Stomach (tissue), 9 donors: ENCODE results near the gene GDF15. TPM values are rescaled to one million over a fixed set of nuclear protein-coding genes. Genes with fewer than 3 reads are reported as not detected.

Experiments used
- DNase-seq, 2 donors: peaks; one replicate each; pipeline versions ENCODE4 v3.0.0 to v3.0.0-alpha.2; 2013 to 2019
- H3K27ac ChIP-seq, 5 donors: fragments of 200-600 bp in 4 of 5; sonication (generic) in 4 of 5; one replicate each; pipeline ENCODE4 v1.5.1; 2013 to 2019; ENCODE audit warnings: mild to moderate bottlenecking in 1 of 5, moderate library complexity in 1 of 5
- H3K27me3 ChIP-seq, 3 donors: fragments of 200-600 bp; sonication (generic); one replicate each; pipeline ENCODE4 v1.5.1; 2017 to 2019; ENCODE audit warnings: mixed run types in 1 of 3
- H3K36me3 ChIP-seq, 4 donors: fragments of 200-600 bp; sonication (generic); 1 replicate in 3 of 4; 2 replicates in 1 of 4; pipeline ENCODE4 v1.5.1; 2016 to 2019
- H3K4me1 ChIP-seq, 4 donors: fragments of 200-600 bp; sonication (generic); one replicate each; pipeline ENCODE4 v1.5.1; 2016 to 2019
- H3K4me3 ChIP-seq, 4 donors: fragments of 200-600 bp; sonication (generic) in 3 of 4; one replicate each; pipeline ENCODE4 v1.5.1; 2016 to 2019; ENCODE audit warnings: mild to moderate bottlenecking in 1 of 4
- H3K9me3 ChIP-seq, 4 donors: fragments of 200-600 bp; sonication (generic); one replicate each; pipeline ENCODE4 v1.5.1; 2016 to 2019
- EP300 ChIP-seq: sonication (generic); formaldehyde crosslinking; IDR thresholded peaks from one replicate; pipeline ENCODE4 v1.6.1; 2017; ENCODE audit warnings: antibody characterized with exemption
- POLR2A ChIP-seq, 4 donors: fragments of 450-650 bp; IDR thresholded peaks; one replicate each; pipeline ENCODE4 v1.6.1; 2016; ENCODE audit warnings: antibody characterized with exemption in 4 of 4, control low read depth in 2 of 4, mild to moderate bottlenecking in 1 of 4, moderate library complexity in 1 of 4
- POLR2AphosphoS5 ChIP-seq, 3 donors: sonication (generic); formaldehyde crosslinking; IDR thresholded peaks; one replicate each; pipeline ENCODE4 v1.6.1; 2016; ENCODE audit warnings: antibody characterized with exemption in 3 of 3
- WGBS, 5 donors: extraction: QIAGEN DNeasy Blood & Tissue Kit in 3 of 5; methylation state at CpG; one replicate each; pipeline versions ENCODE4 v1.1.5 to v1.1.7; 2013 to 2018; 5-methylcytosine and 5-hydroxymethylcytosine counted together
- intact Hi-C: fragments of 100-400 bp; cut with DNase I; formaldehyde crosslinking; loops from one replicate; pipeline ENCODE4 v1.15.1; 2023; ENCODE audit warnings: low total_unique reads
- polyA plus RNA-seq, 3 donors: library from polyadenylated mRNA; stranded (reverse); fragments of 200-250 nt; gene quantifications; one replicate each; pipeline ENCODE4 v1.2.3, GENCODE V29; 2013
- total RNA-seq, 5 donors: library from RNA; depleted of rRNA; stranded (reverse); fragments of >200 nt; gene quantifications; one replicate each; pipeline versions ENCODE4 v1.1.0 to v1.2.3, GENCODE V29; 2014 to 2016
- TF ChIP-seq, protein P1 (sequence below), 7 experiments: fragments of 450-650 bp in 4 of 7; fragments of 200-600 bp in 3 of 7; sonication (generic) in 3 of 7; IDR thresholded peaks; one replicate each; pipeline ENCODE4 v1.5.1; 2016 to 2019; ENCODE audit warnings: antibody characterized with exemption in 7 of 7, control low read depth in 2 of 7, mild to moderate bottlenecking in 1 of 7
- donor health status: healthy with polysubstance abuse.
- donor health status: Bipolar disorder and iron deficiency.
- donor health status: healthy.

Gene GDF15
- total and polyA plus RNA-seq, 8 donors, result 14.2 to 134 (median 45.7) TPM

DNA sequence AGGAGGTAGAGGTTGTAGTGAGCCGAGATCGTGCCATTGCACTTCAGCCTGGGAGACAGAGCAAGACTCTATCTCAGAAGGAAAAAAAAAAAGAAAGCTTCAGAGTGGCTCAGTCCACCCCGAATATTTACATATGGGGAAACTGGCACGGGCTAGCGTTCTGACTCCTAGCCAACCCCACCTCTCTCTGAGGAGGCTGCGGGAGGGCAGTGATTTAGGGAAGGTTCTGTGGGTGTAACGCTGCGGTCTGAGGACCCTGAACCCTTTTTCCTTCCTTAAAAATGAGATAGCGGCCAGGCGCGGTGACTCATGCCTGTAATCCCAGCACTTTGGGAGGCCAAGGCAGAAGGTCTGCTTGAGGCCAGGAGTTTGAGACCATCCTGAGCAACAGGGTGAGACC is 6.5 kb downstream of the GDF15 start:
- H3K4me3 ChIP-seq, result peak overlapping the region in 1 of 4 donors; percentile 3
- 15 to 49% (median 26%) methylated on average over 11 of the region's 11 CpGs for WGBS, 5 donors
- peaks cover 0 to 16% (median 7%) of the 10 kb centered on the region in 3 donors for H3K27me3 ChIP-seq
- TF ChIP-seq EP300 (no peak), POLR2AphosphoS5 (IDR thresholded peaks at IDR 0.05) (peak in 2 of 3 donors; percentile 27 to 67)
- peak in 1 of 2 donors; percentile 86 for DNase-seq
- peaks cover 0 to 13% (median 0%) of the 10 kb centered on the region in 4 donors for H3K36me3 ChIP-seq
- intact Hi-C loops, result loop anchor here (10.0 kb wide), 1 partner anchor 48 kb away; the partner anchor contains the start of gene PGPEP1
- H3K9me3 ChIP-seq, result no peaks in the 10 kb centered on the region
- H3K27ac ChIP-seq, result peak overlapping the region; percentile 1 to 81 (median 46)
- H3K4me1 ChIP-seq, result peaks cover 25 to 59% (median 45%) of the 10 kb centered on the region in 4 donors

DNA sequence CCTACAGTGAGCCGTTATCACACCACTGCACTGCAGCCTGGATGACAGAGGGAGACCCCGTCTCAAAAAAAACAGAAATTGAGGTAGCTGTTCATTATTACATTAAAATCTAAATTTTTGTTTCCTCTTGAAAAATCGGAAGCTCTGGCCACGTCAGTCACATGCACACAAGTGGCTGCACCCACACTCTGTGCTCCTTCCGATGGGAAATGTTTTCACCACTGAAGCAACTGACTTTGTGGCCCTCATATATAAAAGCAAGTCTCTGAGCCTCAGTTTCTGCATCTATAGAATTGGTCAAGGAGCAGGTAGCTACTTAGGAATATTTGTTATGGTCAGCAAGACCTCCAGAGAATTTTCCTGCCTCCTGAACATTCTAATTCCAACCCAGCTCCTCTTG is 7.0 kb downstream of the GDF15 start:
- H3K27ac ChIP-seq, result peak overlapping the region; percentile 1 to 81 (median 46)
- H3K27me3 ChIP-seq, result peaks cover 0 to 21% (median 7%) of the 10 kb centered on the region in 3 donors
- peaks cover 0 to 13% (median 0%) of the 10 kb centered on the region in 4 donors for H3K36me3 ChIP-seq
- WGBS, 5 donors, result 53 to 64% (median 58%) methylated on average over 5 of the region's 5 CpGs
- no peaks in the 10 kb centered on the region for H3K9me3 ChIP-seq
- intact Hi-C loops, result loop anchor here (10.0 kb wide), 1 partner anchor 48 kb away; the partner anchor contains the start of gene PGPEP1
- peaks cover 26 to 59% (median 47%) of the 10 kb centered on the region in 4 donors for H3K4me1 ChIP-seq
- TF ChIP-seq EP300 (no peak), POLR2A (IDR thresholded peaks at IDR 0.05) (no peak)
- TF ChIP-seq, protein P1, sequence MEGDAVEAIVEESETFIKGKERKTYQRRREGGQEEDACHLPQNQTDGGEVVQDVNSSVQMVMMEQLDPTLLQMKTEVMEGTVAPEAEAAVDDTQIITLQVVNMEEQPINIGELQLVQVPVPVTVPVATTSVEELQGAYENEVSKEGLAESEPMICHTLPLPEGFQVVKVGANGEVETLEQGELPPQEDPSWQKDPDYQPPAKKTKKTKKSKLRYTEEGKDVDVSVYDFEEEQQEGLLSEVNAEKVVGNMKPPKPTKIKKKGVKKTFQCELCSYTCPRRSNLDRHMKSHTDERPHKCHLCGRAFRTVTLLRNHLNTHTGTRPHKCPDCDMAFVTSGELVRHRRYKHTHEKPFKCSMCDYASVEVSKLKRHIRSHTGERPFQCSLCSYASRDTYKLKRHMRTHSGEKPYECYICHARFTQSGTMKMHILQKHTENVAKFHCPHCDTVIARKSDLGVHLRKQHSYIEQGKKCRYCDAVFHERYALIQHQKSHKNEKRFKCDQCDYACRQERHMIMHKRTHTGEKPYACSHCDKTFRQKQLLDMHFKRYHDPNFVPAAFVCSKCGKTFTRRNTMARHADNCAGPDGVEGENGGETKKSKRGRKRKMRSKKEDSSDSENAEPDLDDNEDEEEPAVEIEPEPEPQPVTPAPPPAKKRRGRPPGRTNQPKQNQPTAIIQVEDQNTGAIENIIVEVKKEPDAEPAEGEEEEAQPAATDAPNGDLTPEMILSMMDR (IDR thresholded peaks at IDR 0.05), result no peak
- DNase-seq, result no peak
- H3K4me3 ChIP-seq, result peak overlapping the region in 2 of 4 donors; percentile 8 to 45

DNA sequence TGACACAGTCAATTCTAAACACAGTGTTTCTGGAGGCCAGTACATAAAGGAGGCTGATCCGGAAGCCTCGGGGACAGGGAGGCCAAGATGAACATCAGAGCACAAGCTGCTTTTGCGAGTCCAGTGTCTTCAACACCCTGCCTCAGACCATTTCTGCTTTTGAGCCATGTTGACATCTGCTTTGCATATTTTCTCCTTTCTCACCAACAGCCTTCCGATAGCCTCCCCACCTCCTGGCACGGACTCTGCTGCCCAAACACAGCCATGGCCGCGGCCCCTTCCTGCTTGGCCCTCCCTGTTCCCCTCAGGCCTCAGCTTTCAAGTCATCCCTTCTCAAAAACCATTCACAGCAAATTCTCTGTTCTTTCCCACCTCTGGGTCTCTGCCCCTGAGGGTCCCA is 7.9 kb downstream of the GDF15 start:
- peaks cover 0 to 25% (median 7%) of the 10 kb centered on the region in 3 donors for H3K27me3 ChIP-seq
- intact Hi-C loops, result loop anchor here (10.0 kb wide), 1 partner anchor 49 kb away; the partner anchor contains the start of gene PGPEP1
- WGBS, 5 donors, result 20 to 54% (median 31%) methylated on average over 7 of the region's 7 CpGs
- peak overlapping the region in 2 of 4 donors; percentile 29 to 45 for H3K4me3 ChIP-seq
- DNase-seq, result peak in 1 of 2 donors; percentile 76
- H3K36me3 ChIP-seq, result peaks cover 0 to 10% (median 0%) of the 10 kb centered on the region in 4 donors
- no peaks in the 10 kb centered on the region for H3K9me3 ChIP-seq
- peaks cover 19 to 59% (median 44%) of the 10 kb centered on the region in 4 donors for H3K4me1 ChIP-seq
- peak overlapping the region in 4 of 5 donors; percentile 31 to 81 (median 59) for H3K27ac ChIP-seq
- TF ChIP-seq POLR2AphosphoS5 (IDR thresholded peaks at IDR 0.05) (peak in 1 of 3 donors; percentile 56), EP300 (no peak), POLR2A (IDR thresholded peaks at IDR 0.05) (no peak)
- TF ChIP-seq, protein P1 (IDR thresholded peaks at IDR 0.05), result no peak

DNA sequence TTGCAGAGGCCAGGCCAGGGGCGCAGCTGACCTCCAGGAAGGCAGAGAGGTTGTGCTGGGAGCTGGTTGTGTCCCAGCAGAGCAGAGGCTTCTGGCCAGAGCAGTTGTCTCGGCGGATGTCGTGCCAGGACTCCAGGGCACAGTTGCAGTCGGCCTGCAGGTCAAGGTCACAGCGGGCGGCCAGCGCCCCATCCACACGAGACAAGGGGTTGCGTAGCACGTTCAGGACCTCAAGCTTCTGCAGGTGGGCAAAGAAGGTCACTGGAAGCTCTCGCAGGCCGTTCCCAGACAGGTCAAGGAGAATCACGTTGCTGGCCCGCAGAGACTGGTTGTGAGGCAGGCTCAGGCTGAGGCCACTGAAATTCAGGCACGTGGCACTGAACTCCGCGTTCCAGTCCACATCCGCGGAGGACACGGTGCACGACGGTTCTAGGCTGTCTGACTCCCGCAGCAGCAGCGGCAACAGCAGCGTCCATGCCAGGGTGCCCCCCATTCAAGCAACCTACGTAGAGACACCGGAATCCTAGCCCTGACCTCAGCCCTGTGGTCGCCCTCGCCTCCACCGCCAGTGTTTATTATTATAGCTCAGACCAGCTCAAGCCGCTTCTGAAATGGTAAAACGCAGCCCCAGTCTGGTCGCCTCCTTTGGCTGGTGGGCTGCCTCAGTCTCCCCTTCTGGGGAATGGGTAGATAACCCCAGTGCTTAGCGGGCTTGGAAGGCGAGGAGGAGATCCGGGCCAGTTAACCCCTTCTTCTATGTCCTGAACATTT is 10.7 kb downstream of the GDF15 start:
- H3K27me3 ChIP-seq, result peaks cover 0 to 25% (median 7%) of the 10 kb centered on the region in 3 donors
- WGBS, 5 donors, result 33 to 66% (median 58%) methylated on average over 16 to 37 of the region's 37 CpGs
- no peaks in the 10 kb centered on the region for H3K9me3 ChIP-seq
- peak overlapping the region; percentile 12 to 45 (median 35) for H3K4me3 ChIP-seq
- no peaks in the 10 kb centered on the region for H3K36me3 ChIP-seq
- H3K4me1 ChIP-seq, result peaks cover 18 to 82% (median 50%) of the 10 kb centered on the region in 4 donors
- intact Hi-C loops, result loop anchor here (10.0 kb wide), 1 partner anchor 52 kb away; the partner anchor contains the start of gene PGPEP1
- H3K27ac ChIP-seq, result peak overlapping the region in 3 of 5 donors; percentile 8 to 61 (median 60)
- TF ChIP-seq EP300 (no peak), POLR2A (IDR thresholded peaks at IDR 0.05) (no peak), POLR2AphosphoS5 (IDR thresholded peaks at IDR 0.05) (no peak)
- TF ChIP-seq, protein P1 (IDR thresholded peaks at IDR 0.05), result no peak
- no peak for DNase-seq
